ENCODE measurements around the gene ALPK3. TPM values are rescaled to one million over a fixed set of nuclear protein-coding genes. Genes with fewer than 3 reads are reported as not detected.

ALPK3 gene
- total and polyA plus RNA-seq, 2 experiments from 2014 or later, result 3.7 to 29.7 TPM

DNA sequence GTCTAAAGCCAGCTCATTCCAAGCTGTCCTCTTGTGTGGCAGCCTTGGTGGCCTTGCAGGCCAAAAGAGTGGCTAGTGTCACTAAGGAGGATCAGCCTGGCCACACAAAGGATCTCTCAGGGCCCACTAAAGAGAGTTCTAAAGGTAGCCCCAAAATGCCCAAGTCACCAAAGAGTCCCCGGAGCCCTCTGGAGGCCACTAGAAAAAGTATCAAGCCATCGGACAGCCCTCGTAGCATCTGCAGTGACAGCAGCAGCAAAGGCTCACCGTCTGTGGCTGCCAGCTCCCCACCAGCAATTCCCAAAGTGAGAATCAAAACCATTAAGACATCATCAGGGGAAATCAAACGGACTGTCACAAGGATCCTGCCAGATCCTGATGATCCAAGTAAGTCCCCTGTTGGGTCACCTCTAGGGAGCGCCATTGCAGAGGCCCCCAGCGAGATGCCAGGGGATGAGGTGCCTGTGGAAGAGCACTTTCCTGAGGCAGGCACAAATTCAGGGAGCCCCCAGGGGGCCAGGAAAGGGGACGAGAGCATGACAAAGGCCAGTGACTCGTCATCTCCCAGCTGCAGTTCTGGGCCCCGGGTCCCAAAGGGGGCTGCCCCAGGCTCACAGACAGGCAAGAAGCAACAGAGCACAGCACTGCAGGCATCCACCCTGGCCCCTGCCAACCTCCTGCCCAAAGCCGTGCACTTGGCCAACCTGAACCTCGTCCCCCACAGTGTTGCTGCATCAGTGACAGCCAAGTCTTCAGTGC is 33.5 kb upstream of the ALPK3 start:
- Mint-ChIP-seq H3K9me3 (no peaks in the 10 kb centered on the region), H3K27me3 (ENCODE audit: insufficient read depth, low read depth, poor library complexity) (peaks cover 14% of the 10 kb centered on the region), H3K36me3 (ENCODE audit: low read depth) (peaks cover 34% of the 10 kb centered on the region), H3K4me3 (no peak overlapping the region), H3K4me1 (peaks cover 25% of the 10 kb centered on the region), H3K27ac (peak overlapping the region; percentile 88)
- no peak for TF ChIP-seq REST (IDR thresholded peaks at IDR 0.05; ENCODE audit: unreplicated experiment)
- no peak for TF ChIP-seq NANOG (IDR thresholded peaks at IDR 0.05; ENCODE audit: borderline replicate concordance)
- TF ChIP-seq STAT1 (IDR thresholded peaks at IDR 0.05; ENCODE audit: unreplicated experiment), result no peak
- peak; percentile 67 to 78 for TF ChIP-seq CTCF (conservative IDR thresholded peaks at IDR 0.05; ENCODE audit: low read depth in 2 of 2)
- Histone ChIP-seq H3K27me3 (ENCODE audit: insufficient read depth) (no peaks in the 10 kb centered on the region), H3K36me3 (ENCODE audit: insufficient read depth) (peaks cover 8% of the 10 kb centered on the region; the same call in 1 of the 2 replicates), H3K4me3 (no peak overlapping the region), H3K79me2 (replicated peaks; ENCODE audit: insufficient read depth) (peaks cover 58% of the 10 kb centered on the region), H3K9me2 (ENCODE audit: insufficient read depth) (no peaks in the 10 kb centered on the region), H3K4me2 (0 out of 2 replicates have a peak overlapping the region, but pooled peaks have one; percentile 14), H4K20me1 (replicated peaks; ENCODE audit: insufficient read depth) (peaks cover 28% of the 10 kb centered on the region), H3F3A (replicated peaks; ENCODE audit: low read depth) (no peaks in the 10 kb centered on the region), H3K4me1 (ENCODE audit: insufficient read depth) (peaks cover 6% of the 10 kb centered on the region; the same call in 1 of the 2 replicates), H3K27ac (ENCODE audit: low read depth) (peak overlapping the region; percentile 59; the same call in 1 of the 2 replicates), H2AFZ (no peak overlapping the region)
- DNase-seq (ENCODE audit: low spot score), result peak; percentile 61
- peak; percentile 79 for ATAC-seq

- Histone ChIP-seq H3K9me2 (ENCODE audit: insufficient read depth) (no peaks in the 10 kb centered on the region), H3K36me3 (ENCODE audit: insufficient read depth) (peaks cover 8% of the 10 kb centered on the region; the same call in 1 of the 2 replicates), H3K4me2 (no peak overlapping the region), H3K27ac (ENCODE audit: low read depth) (no peak overlapping the region), H2AFZ (no peak overlapping the region), H3K27me3 (ENCODE audit: insufficient read depth) (no peaks in the 10 kb centered on the region), H4K20me1 (replicated peaks; ENCODE audit: insufficient read depth) (peaks cover 27% of the 10 kb centered on the region), H3K4me1 (ENCODE audit: insufficient read depth) (peaks cover 6% of the 10 kb centered on the region; the same call in 1 of the 2 replicates), H3K79me2 (replicated peaks; ENCODE audit: insufficient read depth) (peaks cover 59% of the 10 kb centered on the region), H3K4me3 (no peak overlapping the region), H3F3A (replicated peaks; ENCODE audit: low read depth) (no peaks in the 10 kb centered on the region)
- Mint-ChIP-seq H3K9me3 (no peaks in the 10 kb centered on the region), H3K36me3 (ENCODE audit: low read depth) (peaks cover 32% of the 10 kb centered on the region), H3K4me3 (no peak overlapping the region), H3K4me1 (peaks cover 24% of the 10 kb centered on the region), H3K27ac (peak overlapping the region; percentile 88), H3K27me3 (ENCODE audit: insufficient read depth, low read depth, poor library complexity) (peaks cover 14% of the 10 kb centered on the region)
- ATAC-seq (no peak), DNase-seq (ENCODE audit: low spot score) (no peak)
- TF ChIP-seq CTCF (conservative IDR thresholded peaks at IDR 0.05; ENCODE audit: low read depth in 2 of 2) (no peak), EZH2 (IDR thresholded peaks at IDR 0.05; ENCODE audit: low read depth, unreplicated experiment) (no peak), STAT1 (IDR thresholded peaks at IDR 0.05; ENCODE audit: unreplicated experiment) (no peak), ZNF114 (CRISPR knock-in tag; IDR thresholded peaks at IDR 0.05) (no peak)
- TF ChIP-seq, protein P1, sequence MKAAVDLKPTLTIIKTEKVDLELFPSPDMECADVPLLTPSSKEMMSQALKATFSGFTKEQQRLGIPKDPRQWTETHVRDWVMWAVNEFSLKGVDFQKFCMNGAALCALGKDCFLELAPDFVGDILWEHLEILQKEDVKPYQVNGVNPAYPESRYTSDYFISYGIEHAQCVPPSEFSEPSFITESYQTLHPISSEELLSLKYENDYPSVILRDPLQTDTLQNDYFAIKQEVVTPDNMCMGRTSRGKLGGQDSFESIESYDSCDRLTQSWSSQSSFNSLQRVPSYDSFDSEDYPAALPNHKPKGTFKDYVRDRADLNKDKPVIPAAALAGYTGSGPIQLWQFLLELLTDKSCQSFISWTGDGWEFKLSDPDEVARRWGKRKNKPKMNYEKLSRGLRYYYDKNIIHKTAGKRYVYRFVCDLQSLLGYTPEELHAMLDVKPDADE (IDR thresholded peaks at IDR 0.05), result no peak
Measured at GRCh38 chr15:84784262-84784661, 32.9 kb upstream of the ALPK3 start.

Data from GM23338 (cell line).